ENCODE data around the gene TATDN2. TPM values are rescaled to one million over a fixed set of nuclear protein-coding genes. Genes with fewer than 3 reads are reported as not detected.

TATDN2 gene
- total RNA-seq, 1 experiment from 2014 or later, result 34.2 TPM

GRCh38 chr3:10240799-10241198, 7.5 kb upstream of the TATDN2 start:
- BruUV-seq (replicated peaks), result no TSS peak
- H3K27me3 Mint-ChIP-seq (ENCODE audit: unreplicated experiment), result no peaks in the 10 kb centered on the region
- DNase-seq, result no peak
- no peak overlapping the region for H3K4me3 Mint-ChIP-seq (ENCODE audit: low read depth, unreplicated experiment)
- no peaks in the 10 kb centered on the region for H3K9me3 Mint-ChIP-seq (ENCODE audit: low read depth, unreplicated experiment)
- CTCF ChIA-PET, result no interaction called here
- no peaks in the 10 kb centered on the region for H3K4me1 Mint-ChIP-seq (ENCODE audit: low read depth, unreplicated experiment)
- no peak overlapping the region for H3K27ac Mint-ChIP-seq (ENCODE audit: unreplicated experiment)
- no peak for TF ChIP-seq CTCF (IDR thresholded peaks at IDR 0.05; ENCODE audit: unreplicated experiment)
- intact Hi-C loops (cut with micrococcal nuclease; ENCODE audit: unreplicated experiment), result no loop called here
- H3K36me3 Mint-ChIP-seq (ENCODE audit: insufficient read depth, unreplicated experiment), result peaks cover 75% of the 10 kb centered on the region

- no peak for TF ChIP-seq CTCF (IDR thresholded peaks at IDR 0.05; ENCODE audit: unreplicated experiment)
- no peak for DNase-seq
- no peak overlapping the region for H3K4me3 Mint-ChIP-seq (ENCODE audit: low read depth, unreplicated experiment)
- intact Hi-C loops (cut with micrococcal nuclease; ENCODE audit: unreplicated experiment), result no loop called here
- CTCF ChIA-PET, result interaction anchor here (0.7 kb wide), 1 partner anchor 145 kb away, joined by 3 read pairs; no protein-coding TSS in a partner anchor
- no peaks in the 10 kb centered on the region for H3K4me1 Mint-ChIP-seq (ENCODE audit: low read depth, unreplicated experiment)
- no peak overlapping the region for H3K27ac Mint-ChIP-seq (ENCODE audit: unreplicated experiment)
- no peaks in the 10 kb centered on the region for H3K9me3 Mint-ChIP-seq (ENCODE audit: low read depth, unreplicated experiment)
- H3K27me3 Mint-ChIP-seq (ENCODE audit: unreplicated experiment), result no peaks in the 10 kb centered on the region
- H3K36me3 Mint-ChIP-seq (ENCODE audit: insufficient read depth, unreplicated experiment), result peaks cover 77% of the 10 kb centered on the region
- BruUV-seq (replicated peaks), result no TSS peak
These were observed 5.8 kb upstream of the TATDN2 start for GRCh38 chr3:10242182-10243065.

GRCh38 chr3:10244009-10244408, 4.2 kb upstream of the TATDN2 start:
- peaks cover 79% of the 10 kb centered on the region for H3K36me3 Mint-ChIP-seq (ENCODE audit: insufficient read depth, unreplicated experiment)
- H3K4me3 Mint-ChIP-seq (ENCODE audit: low read depth, unreplicated experiment), result no peak overlapping the region
- intact Hi-C loops (cut with micrococcal nuclease; ENCODE audit: unreplicated experiment), result no loop called here
- TF ChIP-seq CTCF (IDR thresholded peaks at IDR 0.05; ENCODE audit: unreplicated experiment), result no peak
- no peaks in the 10 kb centered on the region for H3K9me3 Mint-ChIP-seq (ENCODE audit: low read depth, unreplicated experiment)
- H3K4me1 Mint-ChIP-seq (ENCODE audit: low read depth, unreplicated experiment), result no peaks in the 10 kb centered on the region
- CTCF ChIA-PET, result no interaction called here
- H3K27me3 Mint-ChIP-seq (ENCODE audit: unreplicated experiment), result no peaks in the 10 kb centered on the region
- no peak for DNase-seq
- BruUV-seq (replicated peaks), result no TSS peak
- no peak overlapping the region for H3K27ac Mint-ChIP-seq (ENCODE audit: unreplicated experiment)

GRCh38 chr3:10245081-10245712, 3.1 kb upstream of the TATDN2 start:
- H3K36me3 Mint-ChIP-seq (ENCODE audit: insufficient read depth, unreplicated experiment), result peaks cover 80% of the 10 kb centered on the region
- CTCF ChIA-PET, result no interaction called here

More at GRCh38 chr3:10245081-10245712, 3.1 kb upstream of the TATDN2 start:
- Mint-ChIP-seq H3K27me3 (ENCODE audit: unreplicated experiment) (no peaks in the 10 kb centered on the region), H3K4me3 (ENCODE audit: low read depth, unreplicated experiment) (no peak overlapping the region), H3K4me1 (ENCODE audit: low read depth, unreplicated experiment) (no peaks in the 10 kb centered on the region), H3K9me3 (ENCODE audit: low read depth, unreplicated experiment) (no peaks in the 10 kb centered on the region), H3K27ac (ENCODE audit: unreplicated experiment) (peak overlapping the region; percentile 28)
- DNase-seq, result no peak
- BruUV-seq (replicated peaks), result no TSS peak
- no peak for TF ChIP-seq CTCF (IDR thresholded peaks at IDR 0.05; ENCODE audit: unreplicated experiment)
- intact Hi-C loops (cut with micrococcal nuclease; ENCODE audit: unreplicated experiment), result no loop called here
